ENCODE data around the gene KRTAP12-2. TPM values are rescaled to one million over a fixed set of nuclear protein-coding genes. Genes with fewer than 3 reads are reported as not detected.
"Not testable (repeated sequence)": the region's sequence is repeated elsewhere in the genome, so short reads cannot be mapped to it uniquely, and the experiment has no call there.

KRTAP12-2 gene
- total RNA-seq, 1 donor from 2014 or later, result not detected

DNA sequence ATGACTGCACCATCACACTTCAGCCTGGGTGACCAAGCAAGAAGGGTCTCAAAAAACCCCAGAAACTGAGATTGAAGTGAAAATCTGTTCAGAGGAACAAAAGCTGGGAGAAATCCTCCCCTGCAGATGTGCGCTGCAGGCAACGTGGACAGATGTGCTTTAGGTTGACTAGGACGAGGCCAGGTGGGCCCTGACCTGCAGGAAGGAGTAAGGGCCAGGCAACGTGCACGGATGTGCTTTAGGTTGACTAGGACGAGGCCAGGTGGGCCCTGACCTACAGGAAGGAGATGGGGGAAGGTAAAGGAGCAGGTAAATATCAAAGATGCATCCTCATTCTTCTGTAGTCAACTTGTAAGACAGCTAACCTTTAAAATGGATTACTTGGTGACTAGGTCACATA, 17.8 kb upstream of the KRTAP12-2 start:
- intact Hi-C loops (cut with micrococcal nuclease), result no loop called here

DNA sequence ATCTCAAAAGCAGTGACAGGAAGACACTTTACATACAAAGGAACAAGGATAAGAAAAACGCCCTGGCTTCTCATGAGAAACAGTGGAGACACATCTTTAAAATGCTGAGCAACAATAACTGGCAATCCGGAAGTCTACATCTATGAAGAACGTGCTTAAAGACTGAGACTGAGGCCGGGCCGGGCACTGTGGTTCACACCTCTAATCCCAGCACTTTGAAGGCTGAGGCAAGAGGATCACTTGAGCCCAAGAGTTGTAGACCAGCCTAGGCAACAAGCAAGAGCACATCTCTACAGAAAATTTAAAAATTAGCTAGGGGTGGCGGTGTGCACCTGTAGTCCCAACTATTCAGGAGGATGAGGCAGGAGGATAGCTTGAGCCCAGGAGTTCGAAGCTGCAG, 17.4 kb upstream of the KRTAP12-2 start:
- intact Hi-C loops (cut with micrococcal nuclease), result no loop called here

DNA sequence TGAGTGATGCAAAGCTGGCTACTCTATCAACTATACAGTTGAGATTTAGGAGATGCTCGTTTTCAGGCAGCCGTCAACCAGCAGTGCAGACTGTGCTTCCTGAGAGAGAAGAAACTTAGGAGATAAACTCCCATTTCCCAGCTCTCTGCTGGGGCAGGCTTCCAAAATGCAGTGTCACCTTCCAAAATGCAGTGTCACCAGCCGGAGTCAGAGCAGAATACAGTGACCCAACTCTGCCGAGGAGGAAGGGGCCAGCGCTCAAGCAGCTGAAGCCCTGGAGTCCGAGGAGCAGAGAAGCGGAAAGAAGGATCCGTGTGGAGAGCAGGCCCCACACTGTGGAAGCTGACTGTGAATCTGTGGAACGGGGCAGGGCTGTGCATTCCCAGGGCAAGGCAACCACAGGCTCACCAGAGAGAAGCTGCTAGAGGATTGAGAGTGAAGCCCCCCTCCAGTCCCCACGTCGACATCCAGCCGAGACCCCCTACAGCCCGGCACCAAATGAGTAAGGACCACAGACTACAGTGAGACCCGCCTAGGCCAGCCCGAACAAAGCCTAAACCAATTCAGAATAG, 15.9 kb upstream of the KRTAP12-2 start:
- intact Hi-C loops (cut with micrococcal nuclease), result no loop called here

DNA sequence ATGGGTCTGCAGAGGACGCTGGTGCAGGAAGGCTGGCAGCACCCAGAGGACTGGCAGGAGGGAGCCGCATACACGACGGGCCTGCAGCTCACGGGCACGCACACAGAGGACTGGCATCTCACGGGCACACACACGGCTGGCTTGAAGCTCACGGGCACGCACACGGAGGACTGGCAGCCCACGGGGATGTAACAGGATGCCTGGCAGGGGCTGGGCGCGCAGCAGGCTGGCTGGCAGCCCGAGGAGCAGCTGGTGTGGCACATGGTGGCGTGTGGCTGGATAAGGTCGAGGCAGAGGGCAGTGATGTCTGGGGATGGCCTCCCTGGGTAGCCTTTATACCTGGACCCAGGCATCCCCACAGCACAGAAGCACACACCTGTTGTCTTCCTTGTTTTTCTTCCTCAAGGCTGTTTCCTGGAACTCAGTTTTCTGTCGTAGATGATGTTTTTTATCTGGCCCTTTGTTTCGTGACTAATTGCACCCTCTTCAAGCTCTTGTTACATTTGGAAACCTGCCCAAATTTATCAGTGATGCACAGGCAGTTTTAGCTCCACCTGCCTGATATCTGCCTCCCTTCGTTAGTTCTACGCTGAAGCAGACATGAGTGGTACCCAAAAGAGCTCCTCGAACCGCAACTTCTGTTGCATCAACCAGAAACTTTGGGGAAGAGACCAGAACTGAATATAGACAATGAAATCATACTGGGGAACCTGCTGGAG, 15.3 kb upstream of the KRTAP12-2 start, which contains the start of gene KRTAP12-1:
Gene KRTAP12-1, minus strand, starts transcription at position 303 of the 719 bp plus-strand sequence. Its CDS starts 40 bp downstream, at position 263.
- intact Hi-C loops (cut with micrococcal nuclease), result no loop called here

DNA sequence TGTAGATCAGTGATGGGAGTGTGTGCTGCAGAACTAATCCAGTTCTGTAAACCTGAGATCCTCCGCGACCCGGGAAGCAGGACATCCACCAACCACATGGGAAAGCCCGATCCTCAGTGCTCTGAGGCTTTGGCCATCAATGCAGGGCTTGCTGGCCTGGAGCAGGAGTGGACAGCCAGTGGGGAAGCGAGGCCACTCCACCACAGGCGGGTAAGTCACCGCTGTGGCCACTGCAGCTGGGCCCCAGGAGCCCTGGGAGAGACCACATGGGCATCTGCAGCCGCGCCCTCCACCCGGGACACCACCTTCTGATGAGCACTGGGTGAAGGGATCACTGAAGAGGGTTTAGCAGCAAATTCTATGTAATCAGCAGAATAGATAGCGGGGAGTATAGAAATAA, 14.4 kb upstream of the KRTAP12-2 start:
- intact Hi-C loops (cut with micrococcal nuclease), result no loop called here

DNA sequence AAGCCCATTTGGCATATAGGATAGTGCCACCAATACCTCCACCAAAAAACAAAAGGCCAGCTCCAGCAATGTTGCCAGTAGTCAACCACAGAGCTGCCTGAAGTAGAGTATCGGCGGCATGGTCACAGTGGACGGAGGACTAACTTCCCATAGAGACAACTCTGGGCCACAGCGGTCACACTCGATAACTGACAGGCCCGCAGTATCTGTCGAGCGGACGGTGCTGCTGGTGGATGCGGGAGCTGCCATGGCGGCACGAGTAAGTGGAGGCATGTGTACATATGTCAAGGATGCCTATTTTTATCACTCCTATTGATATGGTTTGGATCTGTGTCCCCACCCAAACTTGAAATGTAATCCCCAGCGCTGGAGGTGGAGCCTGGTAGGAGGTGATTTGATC, 11.2 kb upstream of the KRTAP12-2 start:
- intact Hi-C loops (cut with micrococcal nuclease), result no loop called here

DNA sequence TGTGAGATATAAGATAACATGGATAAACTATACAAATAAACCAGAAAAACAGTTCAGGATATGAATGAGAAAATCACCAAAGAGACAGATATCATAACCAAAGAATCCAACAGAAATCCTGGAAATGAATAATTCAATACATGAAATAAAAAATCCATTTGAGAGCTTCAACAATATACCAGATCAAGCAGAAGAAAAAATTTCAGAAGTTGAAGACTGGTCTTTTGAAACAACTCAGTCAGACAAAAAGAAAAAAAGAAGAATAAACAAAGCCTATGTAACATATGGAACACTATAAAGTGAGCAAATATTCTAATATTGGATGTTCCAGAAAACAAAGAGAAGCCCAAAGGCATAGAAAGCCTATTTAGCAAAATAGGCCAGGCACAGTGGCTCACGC, 5.2 kb upstream of the KRTAP12-2 start:
- intact Hi-C loops (cut with micrococcal nuclease), result no loop called here

DNA sequence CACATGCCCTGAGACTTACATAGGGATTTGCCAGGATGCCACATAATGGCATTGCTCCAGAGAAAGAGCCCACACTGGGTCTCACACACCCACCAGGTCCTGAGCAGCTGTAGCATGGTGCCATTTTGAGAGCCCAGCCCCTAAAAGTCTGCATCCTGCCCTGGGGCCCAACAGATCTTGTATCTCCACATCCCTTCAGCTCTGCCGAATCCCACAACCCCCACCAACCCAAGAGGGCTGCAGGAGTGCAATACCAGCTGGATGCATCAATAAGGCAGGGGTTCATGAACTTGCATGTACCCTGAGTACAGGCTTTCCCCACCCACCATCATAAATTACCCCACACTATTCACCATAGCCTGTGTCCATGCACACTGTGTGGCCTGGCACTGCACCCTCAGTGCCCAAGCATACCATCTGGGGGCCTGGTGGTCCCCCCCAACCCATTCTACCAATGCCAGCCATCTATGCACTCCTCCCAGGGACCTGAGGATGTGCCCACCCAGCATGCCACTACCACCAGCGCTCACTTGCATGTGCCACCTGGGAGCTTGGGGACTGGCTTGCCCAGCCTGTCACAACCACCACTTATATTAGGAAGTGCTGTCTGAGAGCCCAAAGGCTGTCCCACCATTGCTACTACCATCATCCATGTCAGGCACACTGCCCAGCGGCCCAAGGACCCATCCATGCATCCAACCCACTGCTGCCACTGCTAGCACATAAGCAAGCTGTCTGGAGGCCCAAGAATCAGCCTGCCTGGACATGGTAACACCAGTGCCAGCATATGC, 4.1 kb upstream of the KRTAP12-2 start:
- intact Hi-C loops (cut with micrococcal nuclease), result no loop called here

DNA sequence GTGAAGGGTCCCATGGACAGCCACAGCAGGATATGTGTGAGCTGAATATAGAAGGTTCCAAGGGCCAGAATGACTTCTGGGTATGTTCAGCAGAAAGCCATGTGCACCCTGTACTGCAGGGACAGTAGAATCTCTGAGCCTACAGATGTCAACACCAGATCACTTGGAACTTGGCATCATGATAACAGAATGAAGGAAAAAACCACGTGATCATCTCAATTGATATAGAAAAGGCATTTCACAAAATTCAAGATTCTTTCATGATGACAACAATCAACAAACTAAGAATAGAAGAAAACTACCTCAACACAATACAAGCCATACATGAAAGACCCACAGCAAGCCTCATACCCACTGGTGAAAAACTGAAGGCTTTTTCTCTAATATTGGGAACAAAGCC, 885 bp upstream of the KRTAP12-2 start:
- intact Hi-C loops (cut with micrococcal nuclease), result no loop called here

DNA sequence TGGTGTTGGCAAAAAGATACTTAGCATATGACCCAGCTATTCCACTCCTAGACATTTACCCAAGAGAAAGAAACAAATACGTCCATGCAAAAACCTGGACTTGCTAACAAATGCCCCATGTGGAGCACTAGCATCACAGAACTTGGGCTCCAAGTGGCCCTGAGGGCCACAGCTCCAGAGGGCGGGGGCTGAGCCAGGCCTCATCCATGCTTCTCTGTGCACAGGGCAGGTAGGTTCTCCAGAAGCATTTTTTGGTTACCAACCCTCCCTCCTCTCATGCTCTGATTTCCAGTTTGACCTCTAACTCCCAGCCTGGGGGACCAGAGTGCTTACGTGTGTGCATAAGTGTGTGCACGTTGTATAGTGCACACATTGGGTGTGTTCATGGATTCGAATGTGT, 2.0 kb downstream of the KRTAP12-2 start:
- intact Hi-C loops (cut with micrococcal nuclease), result no loop called here

DNA sequence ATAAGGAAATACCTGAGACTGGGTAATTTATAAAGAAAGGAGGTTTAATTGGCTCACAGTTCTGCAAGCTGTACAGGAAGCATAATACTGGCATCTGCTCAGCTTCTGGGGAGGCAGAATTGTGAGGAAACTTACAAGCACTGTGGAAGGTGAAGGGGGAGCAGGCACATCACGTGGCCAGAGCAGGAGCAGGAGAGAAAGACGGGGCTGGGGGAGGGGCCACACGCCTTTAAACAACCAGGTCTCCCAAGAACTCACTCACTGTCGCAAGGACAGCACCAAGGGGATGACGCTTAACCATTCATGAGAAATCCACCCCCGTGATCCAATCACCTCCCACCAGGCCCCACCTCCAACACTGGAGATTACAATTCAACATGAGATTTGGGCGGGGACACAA, 5.2 kb downstream of the KRTAP12-2 start:
- intact Hi-C loops (cut with micrococcal nuclease), result not testable (repeated sequence)

DNA sequence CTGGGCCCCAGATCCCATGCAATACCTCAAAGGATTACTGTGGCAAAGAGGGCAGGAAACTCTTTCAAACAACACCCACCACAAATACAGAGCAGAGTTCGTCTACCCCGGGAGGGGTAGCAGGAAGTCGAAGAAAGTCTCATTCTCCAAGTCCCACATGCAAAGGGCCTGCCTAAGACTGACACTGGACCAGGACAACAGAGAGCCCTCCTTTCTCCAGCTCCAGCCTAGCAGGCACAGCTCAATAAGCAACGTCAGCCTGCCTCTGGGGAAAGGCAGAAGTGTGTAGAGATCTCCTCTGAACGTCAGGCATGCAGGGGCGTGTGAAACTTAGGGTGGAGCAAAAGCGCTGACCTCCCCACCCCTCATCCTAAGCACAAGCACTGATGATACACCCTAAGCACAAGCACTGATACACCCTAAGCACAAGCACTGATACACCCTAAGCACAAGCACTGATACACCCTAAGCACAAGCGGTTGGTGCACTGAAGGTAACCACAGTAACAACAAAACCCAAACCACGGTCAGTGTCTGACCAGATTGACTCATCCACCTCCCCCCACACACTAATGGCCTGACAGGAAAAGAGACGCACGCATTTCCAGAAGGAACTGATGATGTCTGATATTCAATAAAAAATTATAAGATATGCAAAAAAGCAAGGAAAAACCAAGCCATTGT, 7.7 kb downstream of the KRTAP12-2 start:
- intact Hi-C loops (cut with micrococcal nuclease), result no loop called here

DNA sequence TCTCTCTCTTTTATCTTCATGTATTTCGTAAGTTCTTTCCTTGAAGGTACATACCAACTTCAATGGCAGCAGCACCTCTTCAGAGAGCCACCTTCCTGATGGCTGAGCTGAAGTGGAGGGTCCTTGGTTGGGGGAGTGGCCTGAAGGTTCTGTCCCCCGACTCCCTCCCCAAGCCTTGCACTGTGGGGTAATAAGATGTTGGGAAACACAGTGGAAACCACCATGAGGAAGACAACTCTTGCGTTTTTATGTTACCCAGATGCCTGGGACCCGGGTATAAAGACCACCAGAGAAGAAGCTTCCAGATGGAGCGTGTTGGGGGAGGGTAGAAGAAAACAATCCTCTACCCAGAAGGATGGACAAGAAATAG, 8.2 kb downstream of the KRTAP12-2 start:
- intact Hi-C loops (cut with micrococcal nuclease), result no loop called here

DNA sequence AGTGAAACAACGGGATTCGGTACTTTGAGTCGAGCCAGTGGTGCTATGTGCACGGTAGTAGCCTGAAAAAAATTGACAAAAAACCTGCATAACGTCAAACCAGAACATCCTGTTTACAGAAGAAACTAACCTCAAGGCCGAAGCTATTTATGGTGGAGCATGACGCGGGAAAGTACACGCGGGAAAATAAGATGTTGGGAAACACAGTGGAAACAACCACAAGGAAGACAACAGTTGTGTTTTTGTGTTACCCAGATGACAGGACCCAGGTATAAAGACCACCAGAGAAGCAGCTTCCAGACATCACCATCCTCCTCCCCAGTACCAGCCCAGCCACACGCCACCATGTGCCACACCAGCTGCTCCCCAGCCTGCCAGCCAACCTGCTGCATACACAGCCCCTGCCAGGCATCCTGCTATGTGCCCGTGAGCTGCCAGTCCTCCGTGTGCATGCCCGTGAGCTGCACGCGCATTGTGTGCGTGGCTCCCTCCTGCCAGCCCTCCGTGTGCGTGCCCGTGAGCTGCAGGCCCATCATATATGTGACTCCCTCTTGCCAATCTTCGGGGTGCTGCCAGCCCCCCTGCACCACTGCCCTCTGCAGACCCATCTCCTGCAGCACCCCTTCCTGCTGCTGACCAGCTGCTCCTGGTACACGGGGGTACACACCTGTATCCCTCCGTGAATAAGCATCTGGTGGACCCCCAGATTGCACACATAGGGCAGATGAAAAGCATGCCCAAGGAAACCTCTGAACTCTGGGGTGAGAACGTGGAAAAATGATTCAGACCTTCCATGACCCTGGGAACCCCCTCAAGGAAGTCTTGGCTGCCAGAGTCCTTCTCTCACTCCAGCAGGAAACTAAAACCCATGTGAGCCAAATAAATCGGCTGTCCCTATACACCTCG, 8.8 kb downstream of the KRTAP12-2 start, which contains the start of gene KRTAP12-3:
Gene KRTAP12-3, plus strand, starts transcription at position 298 of the 906 bp plus-strand sequence. Its CDS starts 48 bp downstream, at position 346.
- intact Hi-C loops (cut with micrococcal nuclease), result loop anchor here (2.0 kb wide), 1 partner anchor 39 kb away; no protein-coding TSS in a partner anchor

DNA sequence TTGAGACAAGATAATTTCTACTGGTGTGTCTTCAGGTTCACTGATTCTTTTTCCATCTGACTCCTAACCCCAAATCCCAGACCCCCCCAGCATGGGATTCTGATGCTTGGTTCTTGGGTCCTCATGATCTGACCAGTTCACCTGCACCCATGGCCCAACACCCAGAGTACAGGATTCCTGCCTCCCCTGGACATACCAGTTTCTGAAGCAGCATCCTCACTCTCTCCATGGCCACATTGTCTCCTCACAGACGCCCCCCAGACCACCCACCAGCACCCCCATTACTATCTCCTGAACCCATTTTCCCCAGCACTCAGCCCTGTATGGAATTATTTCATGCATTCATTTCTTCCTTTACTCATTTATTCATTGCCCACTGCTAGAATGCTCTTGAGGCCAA, 9.9 kb downstream of the KRTAP12-2 start:
- intact Hi-C loops (cut with micrococcal nuclease), result loop anchor here (2.0 kb wide), 1 partner anchor 38 kb away; no protein-coding TSS in a partner anchor

DNA sequence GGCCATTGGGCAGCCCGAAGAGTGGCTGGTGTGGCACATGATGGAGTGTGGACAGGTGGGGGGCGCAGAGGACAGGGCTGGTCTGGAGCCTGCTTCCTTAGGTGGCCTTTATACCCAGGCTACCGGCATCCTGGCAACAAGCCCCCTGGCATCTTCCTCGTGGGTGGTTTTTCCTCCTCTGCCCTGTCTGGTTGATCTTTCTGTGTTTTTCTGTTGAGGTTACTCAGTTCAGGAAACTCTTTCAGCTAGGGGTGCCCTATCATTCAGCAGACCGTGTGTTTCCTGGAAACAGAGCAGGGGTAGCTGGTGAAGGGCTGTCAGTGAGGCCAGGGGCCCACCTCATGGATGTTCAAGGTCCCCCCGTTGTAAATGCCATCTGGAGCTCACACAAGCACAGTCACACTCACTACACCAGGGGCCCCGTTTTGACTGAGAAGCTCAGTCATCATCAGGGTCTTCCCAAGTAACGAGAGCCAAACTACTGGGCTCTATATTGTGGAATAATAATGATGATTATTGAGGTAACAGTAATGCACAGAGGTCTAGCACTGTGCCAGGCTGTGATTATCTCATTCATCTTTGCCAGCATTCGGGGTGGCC, 12.1 kb downstream of the KRTAP12-2 start, which contains the start of gene KRTAP12-4:
Gene KRTAP12-4, minus strand, starts transcription at position 84 of the 600 bp plus-strand sequence. Its CDS starts 45 bp downstream, at position 39.
- intact Hi-C loops (cut with micrococcal nuclease), result no loop called here

DNA sequence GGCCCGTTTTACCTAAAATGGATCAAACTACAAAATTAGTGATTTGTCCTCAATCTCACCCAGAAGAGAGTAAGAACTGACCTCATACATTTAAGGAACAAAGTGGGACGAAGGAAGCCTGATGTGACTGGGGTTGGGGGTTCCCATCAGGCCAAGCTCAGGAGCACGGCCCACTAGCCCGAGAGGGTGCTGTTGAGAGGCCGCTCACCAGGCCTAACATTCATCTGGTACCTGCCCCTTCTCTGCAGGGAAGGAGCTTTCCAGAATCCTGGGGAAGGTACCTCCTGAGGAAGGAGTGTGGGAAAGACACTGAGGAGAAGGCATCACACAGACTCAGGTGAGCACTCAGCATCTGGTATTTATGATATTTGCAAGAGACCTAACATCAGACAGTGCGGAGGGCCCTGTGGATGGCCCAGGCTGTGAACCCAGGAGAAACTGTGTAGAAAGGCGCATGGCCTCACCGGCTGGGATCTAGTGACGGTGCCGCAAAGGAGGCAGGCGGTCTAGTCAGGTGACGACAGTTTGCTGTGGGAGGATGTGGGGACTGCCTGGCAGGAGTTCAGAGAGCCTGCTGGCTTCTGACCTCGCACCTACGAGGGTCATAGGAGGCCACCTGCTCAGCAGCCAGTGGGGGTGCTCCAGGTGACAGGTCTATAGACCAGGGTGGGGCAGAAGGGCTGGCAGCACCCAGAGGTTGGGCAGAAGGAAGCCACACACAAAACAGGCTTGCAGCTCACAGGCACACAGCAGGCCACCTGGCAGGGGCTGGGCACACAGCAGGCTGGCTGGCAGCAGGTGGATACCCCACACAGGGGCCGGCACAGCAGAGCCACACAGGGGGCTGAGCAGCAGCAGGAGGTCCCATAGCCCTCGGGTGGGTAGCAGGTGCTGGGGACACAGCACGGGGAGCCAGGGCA, 12.8 kb downstream of the KRTAP12-2 start:
- intact Hi-C loops (cut with micrococcal nuclease), result no loop called here

DNA sequence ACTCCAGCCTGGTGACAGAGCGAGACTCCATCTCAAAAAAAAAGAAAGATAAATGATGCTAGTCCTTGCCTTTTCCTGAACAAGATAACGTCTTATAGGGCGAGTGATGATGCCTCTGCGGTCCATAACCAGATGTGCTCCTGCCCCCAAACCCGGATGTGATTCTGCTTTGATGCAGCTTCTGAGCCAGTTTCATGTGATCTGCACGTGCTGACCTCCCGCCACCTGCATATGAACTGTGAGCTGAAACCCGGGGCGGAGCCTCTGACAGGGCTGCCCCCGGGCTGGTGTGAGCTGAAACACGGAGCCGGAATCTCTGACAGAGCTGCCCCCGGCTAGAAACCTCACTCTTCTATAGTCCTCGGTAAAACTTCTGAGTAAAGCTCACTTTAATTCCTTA, 13.6 kb downstream of the KRTAP12-2 start:
- intact Hi-C loops (cut with micrococcal nuclease), result no loop called here
